WERI-Rb-1 (cell line): Measurements from ENCODE around the gene C16orf82.
A peak's percentile ranks its signal among the peaks of the same experiment; 100 is the strongest.

Experiments
- DNase-seq: peaks from one replicate; pipeline ENCODE4 v3.0.0-alpha.2; 2020
- H3K27ac ChIP-seq: fragments of 250-450 bp; sonication (Bioruptor Pico); 2 replicates; pipeline ENCODE4 v1.5.1; 2020; ENCODE audit warnings: mild to moderate bottlenecking, moderate library complexity
- H3K27me3 ChIP-seq: fragments of 250-450 bp; sonication (Bioruptor Pico); 2 replicates; pipeline ENCODE4 v1.5.1; 2021; ENCODE audit warnings: mild to moderate bottlenecking, low read depth, moderate library complexity; ENCODE audit not compliant: insufficient read depth, severe bottlenecking
- H3K36me3 ChIP-seq: fragments of 250-450 bp; sonication (Bioruptor Pico); 2 replicates; pipeline ENCODE4 v1.5.1; 2020; ENCODE audit warnings: mild to moderate bottlenecking, moderate library complexity
- H3K4me3 ChIP-seq: 2 replicates; pipeline ENCODE4 v1.5.1; 2011; ENCODE audit warnings: low read depth, mild to moderate bottlenecking, control low read depth, low read length
- H3K9me3 ChIP-seq: fragments of 250-450 bp; sonication (Bioruptor Pico); 2 replicates; pipeline ENCODE4 v1.5.1; 2021; ENCODE audit warnings: mild to moderate bottlenecking, moderate library complexity; ENCODE audit not compliant: severe bottlenecking
- CTCF ChIP-seq: IDR thresholded peaks from 2 replicates; pipeline ENCODE4 v1.5.1; 2011; ENCODE audit warnings: low read depth, mild to moderate bottlenecking, control low read depth, inconsistent platforms, low read length

The C16orf82 gene

GRCh38 chr16:27052007-27052406 lies 14.7 kb upstream of the C16orf82 start:
- Histone ChIP-seq H3K27me3 (peaks cover 66% of the 10 kb centered on the region), H3K36me3 (no peaks in the 10 kb centered on the region), H3K9me3 (peaks cover 5% of the 10 kb centered on the region), H3K4me3 (no peak overlapping the region), H3K27ac (no peak overlapping the region)
- DNase-seq, result no peak
- no peak for TF ChIP-seq CTCF

- no peaks in the 10 kb centered on the region for H3K36me3 ChIP-seq
- peaks cover 5% of the 10 kb centered on the region for H3K9me3 ChIP-seq
- H3K27ac ChIP-seq, result no peak overlapping the region
- no peak for DNase-seq
- H3K4me3 ChIP-seq, result no peak overlapping the region
- H3K27me3 ChIP-seq, result peaks cover 69% of the 10 kb centered on the region
- no peak for TF ChIP-seq CTCF
These were observed 12.7 kb upstream of the C16orf82 start for GRCh38 chr16:27053996-27054395.

GRCh38 chr16:27058299-27058698 lies 8.4 kb upstream of the C16orf82 start:
- Histone ChIP-seq H3K36me3 (no peaks in the 10 kb centered on the region), H3K9me3 (peaks cover 5% of the 10 kb centered on the region), H3K27me3 (peaks cover 73% of the 10 kb centered on the region), H3K4me3 (no peak overlapping the region), H3K27ac (no peak overlapping the region)
- no peak for DNase-seq
- no peak for TF ChIP-seq CTCF

GRCh38 chr16:27070776-27071175 lies 4.0 kb downstream of the C16orf82 start:
- no peak for DNase-seq
- Histone ChIP-seq H3K9me3 (peaks cover 2% of the 10 kb centered on the region), H3K27ac (no peak overlapping the region), H3K27me3 (peaks cover 93% of the 10 kb centered on the region), H3K4me3 (no peak overlapping the region), H3K36me3 (no peaks in the 10 kb centered on the region)
- TF ChIP-seq CTCF, result no peak

GRCh38 chr16:27073733-27074132 lies 7.0 kb downstream of the C16orf82 start:
- no peak overlapping the region for H3K27ac ChIP-seq
- H3K4me3 ChIP-seq, result no peak overlapping the region
- H3K27me3 ChIP-seq, result peaks cover 73% of the 10 kb centered on the region
- H3K9me3 ChIP-seq, result peaks cover 8% of the 10 kb centered on the region
- DNase-seq, result no peak
- 0 out of 2 replicates have a peak, but pooled peaks have one; percentile 1 for TF ChIP-seq CTCF
- H3K36me3 ChIP-seq, result no peaks in the 10 kb centered on the region

- peaks cover 5% of the 10 kb centered on the region for H3K9me3 ChIP-seq
- DNase-seq, result no peak
- peak; percentile 41 for TF ChIP-seq CTCF
- peaks cover 73% of the 10 kb centered on the region for H3K27me3 ChIP-seq
- H3K27ac ChIP-seq, result no peak overlapping the region
- no peaks in the 10 kb centered on the region for H3K36me3 ChIP-seq
- no peak overlapping the region for H3K4me3 ChIP-seq
These were observed 14.2 kb downstream of the C16orf82 start for GRCh38 chr16:27080895-27081294.
